Erythroblast (primary cell): ENCODE data around the gene NR2F1-AS1.
A peak's percentile ranks its signal among the peaks of the same experiment; 100 is the strongest.

Source experiments
- DNase-seq, 2 experiments: peaks; one replicate each; lab custom pipeline; 2025; lab: John Stamatoyannopoulos, UW
- GATA1 ChIP-seq: IDR thresholded peaks from 2 replicates; pipeline ENCODE4 v1.6.1; 2011; ENCODE audit warnings: low read depth, mild to moderate bottlenecking, control low read depth, low read length, moderate library complexity
- POLR2A ChIP-seq: IDR thresholded peaks from 2 replicates; pipeline ENCODE4 v1.6.1; 2011; ENCODE audit warnings: mild to moderate bottlenecking, low read length

NR2F1-AS1 gene

GRCh38 chr5:93608855-93609254 is 27.8 kb upstream of the NR2F1-AS1 start:
- no peak for DNase-seq
- TF ChIP-seq GATA1 (no peak), POLR2A (no peak)

- DNase-seq: peak; percentile 41 to 66
These were observed 26.6 kb upstream of the NR2F1-AS1 start for GRCh38 chr5:93607367-93608258.

GRCh38 chr5:93606382-93606752 is 25.3 kb upstream of the NR2F1-AS1 start:
- no peak for DNase-seq
- TF ChIP-seq POLR2A (no peak), GATA1 (no peak)

More at GRCh38 chr5:93607367-93608258, 26.6 kb upstream of the NR2F1-AS1 start:
- TF ChIP-seq GATA1: no peak
- no peak for TF ChIP-seq POLR2A

GRCh38 chr5:93604644-93605515 is 23.9 kb upstream of the NR2F1-AS1 start:
- TF ChIP-seq POLR2A (no peak), GATA1 (no peak)
- DNase-seq: no peak

GRCh38 chr5:93603793-93604643 is 23.0 kb upstream of the NR2F1-AS1 start:
- TF ChIP-seq GATA1 (no peak), POLR2A (no peak)
- no peak for DNase-seq

GRCh38 chr5:93603078-93603792 is 22.2 kb upstream of the NR2F1-AS1 start:
- no peak for DNase-seq
- TF ChIP-seq GATA1: no peak
- TF ChIP-seq POLR2A: no peak

- TF ChIP-seq POLR2A (no peak), GATA1 (no peak)
- DNase-seq: no peak
These were observed 21.4 kb upstream of the NR2F1-AS1 start for GRCh38 chr5:93602241-93603077.

- no peak for DNase-seq
- no peak for TF ChIP-seq POLR2A
These were observed 20.8 kb upstream of the NR2F1-AS1 start for GRCh38 chr5:93601802-93602155.

- no peak for DNase-seq
- TF ChIP-seq GATA1: no peak
- TF ChIP-seq POLR2A: no peak
These were observed 20.2 kb upstream of the NR2F1-AS1 start for GRCh38 chr5:93601071-93601801.

GRCh38 chr5:93600409-93601070 is 19.5 kb upstream of the NR2F1-AS1 start:
- no peak for DNase-seq
- TF ChIP-seq GATA1: no peak
- TF ChIP-seq POLR2A: no peak
